HepG2 (cell line): Measurements from ENCODE around the gene ZC3H4. TPM values are rescaled to one million over a fixed set of nuclear protein-coding genes. Genes with fewer than 3 reads are reported as not detected.

ENCODE experiments used
- AGO2 ChIP-seq: fragments of 200-400 bp; formaldehyde crosslinking; optimal IDR thresholded peaks from 2 replicates; pipeline ENCODE3; 2017; ENCODE audit warnings: mild to moderate bottlenecking, low read depth, low read length, moderate library complexity
- ATF3 ChIP-seq: sonication (generic); formaldehyde crosslinking; IDR thresholded peaks from 2 replicates; pipeline ENCODE4 v1.4.0; 2020; ENCODE audit warnings: missing genetic modification reagents
- BATF2 ChIP-seq: sonication (generic); formaldehyde crosslinking; IDR thresholded peaks from 2 replicates; pipeline ENCODE4 v1.8.0; 2022; ENCODE audit warnings: mild to moderate bottlenecking, missing genetic modification reagents, moderate library complexity
- CBX1 ChIP-seq: IDR thresholded peaks from one replicate; pipeline ENCODE4 v1.6.1; 2016; ENCODE audit warnings: antibody characterized with exemption, low read depth
- HNRNPL ChIP-seq: fragments of 200-400 bp; formaldehyde crosslinking; IDR thresholded peaks from 2 replicates; pipeline ENCODE4 v1.6.1; 2017; ENCODE audit warnings: mild to moderate bottlenecking, low read depth, low read length
- KDM2A ChIP-seq: sonication (generic); formaldehyde crosslinking; IDR thresholded peaks from 2 replicates; pipeline ENCODE4 v1.4.0; 2020; ENCODE audit warnings: low read depth, missing genetic modification reagents, borderline replicate concordance
- MAFK ChIP-seq, 2 experiments: IDR thresholded peaks in 1 of 2; conservative IDR thresholded peaks in 1 of 2; 2 replicates each; pipeline ENCODE4 v1.6.1; 2011; ENCODE audit warnings: improper control_type of control experiment in 2 of 2, low read length in 2 of 2
- MTA1 ChIP-seq: sonication (generic); formaldehyde crosslinking; IDR thresholded peaks from 2 replicates; pipeline ENCODE4 v1.4.0; 2020; ENCODE audit warnings: missing genetic modification reagents, mild to moderate bottlenecking, borderline replicate concordance
- NFYB ChIP-seq: sonication (generic); formaldehyde crosslinking; IDR thresholded peaks from 2 replicates; pipeline ENCODE4 v1.4.0; 2020; ENCODE audit warnings: missing genetic modification reagents
- NR2F6 ChIP-seq, 2 experiments: IDR thresholded peaks; 2 replicates each; pipeline ENCODE4 v1.6.1; 2016; ENCODE audit warnings: antibody characterized with exemption in 1 of 2, mild to moderate bottlenecking in 1 of 2
- RBFOX2 ChIP-seq: fragments of 200-400 bp; formaldehyde crosslinking; IDR thresholded peaks from 2 replicates; pipeline ENCODE4 v1.6.1; 2017; ENCODE audit warnings: low read depth, mild to moderate bottlenecking, low read length
- SRSF4 ChIP-seq: fragments of 200-400 bp; formaldehyde crosslinking; IDR thresholded peaks from one replicate; pipeline ENCODE4 v1.6.1; 2018; ENCODE audit warnings: mild to moderate bottlenecking, low read depth, low read length, moderate library complexity; ENCODE audit not compliant: poor library complexity, severe bottlenecking
- STAG1 ChIP-seq: sonication (generic); formaldehyde crosslinking; IDR thresholded peaks from 2 replicates; pipeline ENCODE4 v1.4.0; 2020; ENCODE audit warnings: missing genetic modification reagents
- TBL1XR1 ChIP-seq: fragments of 150-350 bp; IDR thresholded peaks from 2 replicates; pipeline ENCODE4 v1.6.1; 2014; ENCODE audit warnings: borderline replicate concordance, low read length; ENCODE audit not compliant: partially characterized antibody
- TBX2 ChIP-seq: sonication (generic); formaldehyde crosslinking; IDR thresholded peaks from 2 replicates; pipeline ENCODE4 v1.5.0; 2020; ENCODE audit warnings: missing genetic modification reagents, mild to moderate bottlenecking, borderline replicate concordance
- TGIF2 ChIP-seq: IDR thresholded peaks from 2 replicates; pipeline ENCODE4 v1.6.1; 2016; ENCODE audit warnings: control low read depth, missing compliant biosample characterization
- ZIK1 ChIP-seq: sonication (generic); formaldehyde crosslinking; IDR thresholded peaks from 2 replicates; pipeline ENCODE4 v1.5.0; 2020; ENCODE audit warnings: mild to moderate bottlenecking, low read depth, missing genetic modification reagents, borderline replicate concordance
- ZNF292 ChIP-seq: sonication (generic); formaldehyde crosslinking; IDR thresholded peaks from 2 replicates; pipeline ENCODE4 v1.8.1; 2022; ENCODE audit warnings: mild to moderate bottlenecking, low read depth, missing genetic modification reagents, borderline replicate concordance
- ZNF703 ChIP-seq: sonication (generic); formaldehyde crosslinking; IDR thresholded peaks from 2 replicates; pipeline ENCODE4 v1.5.1; 2020; ENCODE audit warnings: missing genetic modification reagents, mild to moderate bottlenecking, moderate library complexity, borderline replicate concordance
- ZNF782 ChIP-seq: sonication (generic); formaldehyde crosslinking; IDR thresholded peaks from 2 replicates; pipeline ENCODE4 v1.4.0; 2020; ENCODE audit warnings: missing genetic modification reagents, mild to moderate bottlenecking, borderline replicate concordance
- polyA plus RNA-seq, 8 experiments: library from polyadenylated mRNA; depleted of rRNA in 3 of 8; stranded (reverse) in 7 of 8; unstranded in 1 of 8; fragments of >200 nt; fragmentation: Illumina TruSeq in 4 of 8; extraction: Trizol in 4 of 8; gene quantifications; 2 replicates each; pipeline versions ENCODE4 v1.2.1 to v1.2.3, GENCODE V29; 2011 to 2016; ENCODE audit warnings: low read depth in 4 of 8, missing spikeins in 1 of 8, mixed read lengths in 1 of 8; ENCODE audit not compliant: insufficient read depth in 1 of 8
- total RNA-seq, 5 experiments: library from RNA; depleted of rRNA; stranded (reverse); fragments of >200 nt; fragmentation: Illumina TruSeq; extraction: Trizol; gene quantifications; 2 replicates each; pipeline ENCODE4 v1.2.3, GENCODE V29; 2016; ENCODE audit warnings: low read depth in 1 of 5
- TF ChIP-seq, protein P1 (sequence below): sonication (generic); formaldehyde crosslinking; IDR thresholded peaks from 2 replicates; pipeline ENCODE4 v1.5.0; 2020; ENCODE audit warnings: mild to moderate bottlenecking, missing genetic modification reagents, borderline replicate concordance
- TF ChIP-seq, protein P2 (sequence below): sonication (generic); formaldehyde crosslinking; conservative IDR thresholded peaks from 2 replicates; pipeline ENCODE4 v1.8.0; 2022; ENCODE audit warnings: low read depth, missing genetic modification reagents
- TF ChIP-seq, protein P3 (sequence below): sonication (generic); formaldehyde crosslinking; IDR thresholded peaks from 2 replicates; pipeline ENCODE4 v1.5.1; 2020; ENCODE audit warnings: missing genetic modification reagents, mild to moderate bottlenecking, borderline replicate concordance

Gene ZC3H4
- total and polyA plus RNA-seq, 2 of the 13 experiments (the other 11 are each of a cell fraction or from before 2014, with no cell fraction given) = 1.8 to 10.7 TPM

DNA sequence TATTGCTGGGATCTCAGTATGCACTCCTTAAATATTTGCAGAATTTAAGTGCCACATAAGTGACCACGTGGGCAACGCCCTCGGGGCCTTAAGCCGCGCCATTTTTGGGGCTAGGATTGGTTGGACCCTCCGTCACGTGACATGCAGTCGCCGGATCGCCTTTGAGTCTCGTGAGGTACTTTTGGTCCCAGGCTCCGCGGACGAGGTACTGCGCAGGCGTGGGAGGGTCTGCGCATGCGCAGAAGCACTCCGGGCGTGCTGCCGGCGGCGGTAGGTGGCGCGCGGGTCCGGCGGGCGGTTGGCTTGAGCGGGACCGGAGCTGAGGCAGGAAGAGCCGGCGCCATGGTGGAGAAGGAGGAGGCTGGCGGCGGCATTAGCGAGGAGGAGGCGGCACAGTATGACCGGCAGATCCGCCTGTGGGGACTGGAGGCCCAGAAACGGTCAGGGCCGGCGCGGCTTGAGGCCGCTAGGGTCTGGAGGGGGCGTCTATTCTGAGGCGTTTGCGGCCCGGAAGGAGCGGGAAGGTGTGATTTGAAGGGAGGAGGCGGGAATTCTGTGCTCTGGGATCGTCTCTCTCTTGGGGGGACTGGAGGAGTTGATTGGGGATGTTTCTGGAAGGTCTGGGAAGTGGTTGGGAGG, 17.1 kb upstream of the ZC3H4 start, which contains the start of gene SAE1 (continued):
- TF ChIP-seq MTA1 (CRISPR knock-in tag) (peak; percentile 37; the same call in 1 of the 2 replicates), NR2F6 (IDR thresholded peaks at IDR 0.05) (no peak), NR2F6 (CRISPR knock-in tag; IDR thresholded peaks at IDR 0.05) (peak; percentile 39; the same call in 1 of the 2 replicates), ZNF782 (0 out of 2 replicates have a peak, but pooled peaks have one; percentile 48), NFYB (CRISPR knock-in tag) (peak; percentile 79), BATF2 (CRISPR knock-in tag) (no peak), ZIK1 (peak; percentile 66; the same call in 1 of the 2 replicates), ZNF292 (no peak), CBX1 (peak; percentile 46), HNRNPL (0 out of 2 replicates have a peak, but pooled peaks have one; percentile 12), TGIF2 (CRISPR knock-in tag) (peak; percentile 54; the same call in 1 of the 2 replicates), AGO2 (peak; percentile 56), KDM2A (CRISPR knock-in tag) (peak; percentile 86), ATF3 (CRISPR knock-in tag) (0 out of 2 replicates have a peak, but pooled peaks have one; percentile 10), TBL1XR1 (peak; percentile 66), RBFOX2 (peak; percentile 94), SRSF4 (no peak), TBX2 (CRISPR knock-in tag) (peak; percentile 61), MAFK (conservative IDR thresholded peaks at IDR 0.05 in 1 of 2, IDR thresholded peaks at IDR 0.05 in 1 of 2; ENCODE audit: low read length in 2 of 2) (no peak), STAG1 (CRISPR knock-in tag) (peak; percentile 51), ZNF703 (CRISPR knock-in tag) (0 out of 2 replicates have a peak, but pooled peaks have one; percentile 16)
- TF ChIP-seq, protein P1, sequence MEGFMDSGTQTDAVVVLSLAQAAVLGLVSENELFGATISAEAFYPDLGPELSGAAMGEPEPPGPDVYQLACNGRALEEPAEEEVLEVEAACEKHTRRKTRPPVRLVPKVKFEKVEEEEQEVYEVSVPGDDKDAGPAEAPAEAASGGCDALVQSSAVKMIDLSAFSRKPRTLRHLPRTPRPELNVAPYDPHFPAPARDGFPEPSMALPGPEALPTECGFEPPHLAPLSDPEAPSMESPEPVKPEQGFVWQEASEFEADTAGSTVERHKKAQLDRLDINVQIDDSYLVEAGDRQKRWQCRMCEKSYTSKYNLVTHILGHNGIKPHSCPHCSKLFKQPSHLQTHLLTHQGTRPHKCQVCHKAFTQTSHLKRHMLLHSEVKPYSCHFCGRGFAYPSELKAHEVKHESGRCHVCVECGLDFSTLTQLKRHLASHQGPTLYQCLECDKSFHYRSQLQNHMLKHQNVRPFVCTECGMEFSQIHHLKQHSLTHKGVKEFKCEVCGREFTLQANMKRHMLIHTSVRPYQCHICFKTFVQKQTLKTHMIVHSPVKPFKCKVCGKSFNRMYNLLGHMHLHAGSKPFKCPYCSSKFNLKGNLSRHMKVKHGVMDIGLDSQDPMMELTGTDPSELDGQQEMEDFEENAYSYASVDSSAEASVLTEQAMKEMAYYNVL (CRISPR knock-in tag) = peak; percentile 71; the same call in 1 of the 2 replicates
- TF ChIP-seq, protein P2, sequence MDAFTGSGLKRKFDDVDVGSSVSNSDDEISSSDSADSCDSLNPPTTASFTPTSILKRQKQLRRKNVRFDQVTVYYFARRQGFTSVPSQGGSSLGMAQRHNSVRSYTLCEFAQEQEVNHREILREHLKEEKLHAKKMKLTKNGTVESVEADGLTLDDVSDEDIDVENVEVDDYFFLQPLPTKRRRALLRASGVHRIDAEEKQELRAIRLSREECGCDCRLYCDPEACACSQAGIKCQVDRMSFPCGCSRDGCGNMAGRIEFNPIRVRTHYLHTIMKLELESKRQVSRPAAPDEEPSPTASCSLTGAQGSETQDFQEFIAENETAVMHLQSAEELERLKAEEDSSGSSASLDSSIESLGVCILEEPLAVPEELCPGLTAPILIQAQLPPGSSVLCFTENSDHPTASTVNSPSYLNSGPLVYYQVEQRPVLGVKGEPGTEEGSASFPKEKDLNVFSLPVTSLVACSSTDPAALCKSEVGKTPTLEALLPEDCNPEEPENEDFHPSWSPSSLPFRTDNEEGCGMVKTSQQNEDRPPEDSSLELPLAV (CRISPR knock-in tag) = no peak
- TF ChIP-seq, protein P3, sequence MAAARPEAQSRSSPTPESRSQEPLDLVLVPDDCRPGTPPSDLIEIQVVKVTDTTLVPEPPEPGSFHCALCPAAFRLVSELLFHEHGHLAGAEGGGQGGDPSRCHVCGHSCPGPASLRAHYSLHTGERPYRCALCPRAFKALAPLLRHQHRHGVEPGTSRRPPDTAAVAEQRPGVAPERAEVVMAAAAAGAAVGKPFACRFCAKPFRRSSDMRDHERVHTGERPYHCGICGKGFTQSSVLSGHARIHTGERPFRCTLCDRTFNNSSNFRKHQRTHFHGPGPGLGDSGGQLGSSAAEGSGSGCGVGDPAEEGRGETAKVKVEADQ (CRISPR knock-in tag) = peak; percentile 96
